IMR-90 (cell line): ENCODE results near the gene MAN1C1. TPM values are rescaled to one million over a fixed set of nuclear protein-coding genes. Genes with fewer than 3 reads are reported as not detected.

Experiments
- ATAC-seq: fragments of 200-7000 bp; cut with Tn5 transposase; 2 replicates; pipeline ENCODE4 v1.9.1; 2020; ENCODE audit warnings: low read depth, mild to moderate bottlenecking, moderate library complexity
- BruUV-seq: library from RNA; stranded (reverse); fragments of 400-500 nt; replicated peaks from 2 replicates; lab custom pipeline; 2021; lab: Mats Ljungman, UMichigan
- CTCF ChIA-PET: fragments of 300-600 bp; formaldehyde crosslinking; extraction: SDS; loops from one replicate; lab custom pipeline; 2021; ENCODE audit warnings: antibody characterized with exemption; lab: Yijun Ruan, JAX
- POLR2A ChIA-PET: fragments of 300-600 bp; sonication (Branson Sonifier 250); formaldehyde crosslinking; loops from one replicate; lab custom pipeline; 2022; ENCODE audit warnings: antibody characterized with exemption; ENCODE audit not compliant: unreplicated experiment; lab: Charles Lee
- DNase-seq: peaks from one replicate; pipeline ENCODE4 v3.0.0; 2013
- H2AFZ ChIP-seq: replicated peaks from 2 replicates; pipeline ENCODE3; 2013; ENCODE audit warnings: low read length, mild to moderate bottlenecking; ENCODE audit not compliant: poor library complexity
- H2AK5ac ChIP-seq: 2 replicates; pipeline ENCODE4 v1.6.1; 2013; ENCODE audit warnings: low read depth, low read length, inconsistent platforms
- H2AK9ac ChIP-seq: replicated peaks from 2 replicates; pipeline ENCODE3; 2013; ENCODE audit warnings: mild to moderate bottlenecking, low read depth, low read length, moderate library complexity; ENCODE audit not compliant: poor library complexity
- H2BK120ac ChIP-seq: 2 replicates; pipeline ENCODE4 v1.6.1; 2013; ENCODE audit warnings: low read depth, low read length, inconsistent platforms
- H2BK15ac ChIP-seq: 3 replicates; pipeline ENCODE4 v1.6.1; 2013; ENCODE audit warnings: low read depth, low read length, inconsistent platforms
- H2BK20ac ChIP-seq: 2 replicates; pipeline ENCODE4 v1.6.1; 2013; ENCODE audit warnings: low read depth, mild to moderate bottlenecking, inconsistent platforms, low read length, moderate library complexity
- H2BK5ac ChIP-seq: 2 replicates; pipeline ENCODE4 v1.6.1; 2013; ENCODE audit warnings: mild to moderate bottlenecking, low read depth, low read length, inconsistent platforms; ENCODE audit not compliant: poor library complexity, severe bottlenecking
- H3K14ac ChIP-seq: replicated peaks from 2 replicates; pipeline ENCODE4 v1.6.1; 2013; ENCODE audit warnings: low read depth, low read length, inconsistent platforms
- H3K18ac ChIP-seq: 2 replicates; pipeline ENCODE4 v1.6.1; 2013; ENCODE audit warnings: low read depth, low read length, control low read depth
- H3K23ac ChIP-seq: 2 replicates; pipeline ENCODE4 v1.6.1; 2013; ENCODE audit warnings: low read depth, low read length, inconsistent platforms
- H3K27ac ChIP-seq: 2 replicates; pipeline ENCODE4 v1.5.1; 2013; ENCODE audit warnings: mild to moderate bottlenecking, control low read depth, low read length; ENCODE audit not compliant: insufficient read depth
- H3K27me3 ChIP-seq: 2 replicates; pipeline ENCODE4 v1.6.1; 2013; ENCODE audit warnings: low read length; ENCODE audit not compliant: control insufficient read depth, insufficient read depth
- H3K36me3 ChIP-seq: 2 replicates; pipeline ENCODE4 v1.6.1; 2013; ENCODE audit warnings: low read length, mixed read lengths; ENCODE audit not compliant: control insufficient read depth, insufficient read depth
- H3K4ac ChIP-seq: 2 replicates; pipeline ENCODE4 v1.6.1; 2013; ENCODE audit warnings: low read depth, low read length, inconsistent platforms
- H3K4me1 ChIP-seq: 2 replicates; pipeline ENCODE4 v1.6.1; 2013; ENCODE audit warnings: low read length, mixed read lengths; ENCODE audit not compliant: control insufficient read depth, insufficient read depth
- H3K4me2 ChIP-seq: 2 replicates; pipeline ENCODE4 v1.6.1; 2013; ENCODE audit warnings: low read depth, mild to moderate bottlenecking, control low read depth, low read length, moderate library complexity
- H3K4me3 ChIP-seq: 2 replicates; pipeline ENCODE4 v1.5.1; 2013; ENCODE audit warnings: low read depth, mild to moderate bottlenecking, control low read depth, low read length, moderate library complexity; ENCODE audit not compliant: insufficient read depth
- H3K56ac ChIP-seq: 2 replicates; pipeline ENCODE4 v1.6.1; 2013; ENCODE audit warnings: low read length, inconsistent platforms; ENCODE audit not compliant: insufficient read depth; ENCODE audit errors: extremely low read depth
- H3K79me1 ChIP-seq, 2 experiments: 2 replicates each; pipeline ENCODE4 v1.6.1; 2013; ENCODE audit warnings: low read length in 2 of 2, inconsistent platforms in 1 of 2, low read depth in 1 of 2
- H3K9ac ChIP-seq: 2 replicates; pipeline ENCODE4 v1.6.1; 2013; ENCODE audit warnings: low read depth, low read length, control low read depth
- H3K9me1 ChIP-seq: 2 replicates; pipeline ENCODE4 v1.6.1; 2013; ENCODE audit warnings: low read length, inconsistent platforms; ENCODE audit not compliant: insufficient read depth
- H3K9me3 ChIP-seq: 2 replicates; pipeline ENCODE4 v1.6.1; 2013; ENCODE audit warnings: low read length; ENCODE audit not compliant: control insufficient read depth, insufficient read depth
- H4K20me1 ChIP-seq: 2 replicates; pipeline ENCODE4 v1.6.1; 2013; ENCODE audit warnings: low read length, inconsistent platforms; ENCODE audit not compliant: insufficient read depth
- H4K5ac ChIP-seq: 2 replicates; pipeline ENCODE4 v1.6.1; 2013; ENCODE audit warnings: mild to moderate bottlenecking, low read depth, low read length, control low read depth
- H4K8ac ChIP-seq, 2 experiments: 2 replicates each; pipeline ENCODE4 v1.6.1; 2013; ENCODE audit warnings: low read depth in 2 of 2, low read length in 2 of 2, control low read depth in 1 of 2, inconsistent platforms in 1 of 2
- H4K91ac ChIP-seq: 2 replicates; pipeline ENCODE4 v1.6.1; 2013; ENCODE audit warnings: low read depth, low read length, inconsistent platforms; ENCODE audit not compliant: insufficient read depth
- CHD1 ChIP-seq: IDR thresholded peaks from 2 replicates; pipeline ENCODE4 v1.6.1; 2012; ENCODE audit warnings: low read depth, low read length, improper control_type of control experiment
- ELK1 ChIP-seq: fragments of 150-350 bp; IDR thresholded peaks from 2 replicates; pipeline ENCODE4 v1.6.1; 2016; ENCODE audit warnings: low read depth, mild to moderate bottlenecking, low read length, moderate library complexity, borderline replicate concordance
- FOS ChIP-seq: fragments of 150-350 bp; IDR thresholded peaks from 2 replicates; pipeline ENCODE4 v1.6.1; 2016; ENCODE audit warnings: low read depth, low read length
- MAZ ChIP-seq: IDR thresholded peaks from 2 replicates; pipeline ENCODE4 v1.6.1; 2012; ENCODE audit warnings: low read depth, mild to moderate bottlenecking, low read length, improper control_type of control experiment, moderate library complexity, borderline replicate concordance
- MXI1 ChIP-seq: IDR thresholded peaks from 2 replicates; pipeline ENCODE4 v1.6.1; 2012; ENCODE audit warnings: low read depth, mild to moderate bottlenecking, low read length, moderate library complexity, borderline replicate concordance
- NFE2L2 ChIP-seq: fragments of 150-350 bp; IDR thresholded peaks from 2 replicates; pipeline ENCODE4 v1.6.1; 2016; ENCODE audit warnings: low read depth, mild to moderate bottlenecking, low read length
- RCOR1 ChIP-seq: IDR thresholded peaks from 2 replicates; pipeline ENCODE4 v1.6.1; 2012; ENCODE audit warnings: mild to moderate bottlenecking, low read length, improper control_type of control experiment; ENCODE audit not compliant: insufficient replicate concordance
- RFX5 ChIP-seq: IDR thresholded peaks from 2 replicates; pipeline ENCODE4 v1.8.0; 2012; ENCODE audit warnings: low read depth, mild to moderate bottlenecking, low read length, moderate library complexity
- USF2 ChIP-seq: fragments of 150-350 bp; IDR thresholded peaks from 2 replicates; pipeline ENCODE4 v1.6.1; 2017; ENCODE audit warnings: mild to moderate bottlenecking, antibody characterized with exemption, low read length, low read depth
- WGBS, 2 experiments: methylation state at CpG; one replicate each; pipeline versions ENCODE4 v1.1.5 to v1.1.7; 2013; ENCODE audit warnings: missing lambda C conversion rate in 2 of 2; ENCODE audit not compliant: insufficient read length in 1 of 2; ENCODE audit errors: extremely low coverage in 2 of 2; 5-methylcytosine and 5-hydroxymethylcytosine counted together
- dilution Hi-C: fragments of 300-500 bp; cut with HindIII; formaldehyde crosslinking; loops from one replicate; pipeline ENCODE4 v1.14.3; 2018; ENCODE audit warnings: low sequenced_read_pairs; ENCODE audit not compliant: unreplicated experiment
- in situ Hi-C: fragments of 300-500 bp; cut with MboI; formaldehyde crosslinking; loops from 3 replicates; pipeline ENCODE4 v1.14.3; 2019; ENCODE audit warnings: low sequenced_read_pairs, inconsistent platforms, mixed read lengths
- intact Hi-C: fragments of 100-400 bp; cut with micrococcal nuclease; formaldehyde crosslinking; loops from 2 replicates; pipeline ENCODE4 v1.10.0; 2022
- polyA plus RNA-seq, 3 experiments: library from polyadenylated mRNA; depleted of rRNA; stranded (reverse); fragments of >200 nt; gene quantifications; 2 replicates each; pipeline ENCODE4 v1.2.3, GENCODE V29; 2012; ENCODE audit warnings: low replicate concordance in 1 of 3
- total RNA-seq: library from RNA; depleted of rRNA; stranded (reverse); fragments of >200 nt; gene quantifications from 2 replicates; pipeline ENCODE4 v1.2.3, GENCODE V29; 2012

The MAN1C1 gene
- total and polyA plus RNA-seq, 2 of the 4 experiments (the other 2 are of a cell fraction), result 3.2 to 11.3 TPM

- H2AK5ac ChIP-seq, result no peak overlapping the region
- peaks cover 2% of the 10 kb centered on the region; the same call in 1 of the 2 replicates for H3K4me1 ChIP-seq
- H3K27me3 ChIP-seq, result peaks cover 3% of the 10 kb centered on the region
- no peak overlapping the region for H3K27ac ChIP-seq
- TF ChIP-seq RCOR1, result no peak
- TF ChIP-seq ELK1, result no peak
- no peak for TF ChIP-seq CHD1
- no peak for TF ChIP-seq USF2
- TF ChIP-seq MXI1, result no peak
- no peak for TF ChIP-seq RFX5
- TF ChIP-seq MAZ, result no peak
- no peak for TF ChIP-seq NFE2L2
- no peak for TF ChIP-seq FOS
- no peaks in the 10 kb centered on the region for H4K20me1 ChIP-seq
- H3K36me3 ChIP-seq, result no peaks in the 10 kb centered on the region
- ChIA-PET POLR2A (interaction anchor here (0.6 kb wide), 1 partner anchor 20 kb away, joined by 5 read pairs; no protein-coding TSS in a partner anchor), CTCF (interaction anchor here (0.6 kb wide), 1 partner anchor 14 kb away, joined by 3 read pairs; no protein-coding TSS in a partner anchor)
- intact Hi-C loops (no loop called here), dilution Hi-C loops (no loop called here), in situ Hi-C loops (no loop called here)
- H3K9me3 ChIP-seq, result no peaks in the 10 kb centered on the region
- H4K5ac ChIP-seq, result no peak overlapping the region
- H3K4me3 ChIP-seq, result no peak overlapping the region
- no peak overlapping the region for H4K91ac ChIP-seq
- H3K9ac ChIP-seq, result no peak overlapping the region
- no peak overlapping the region for H3K4ac ChIP-seq
- H2AFZ ChIP-seq, result no peak overlapping the region
- no peak for ATAC-seq
- H3K9me1 ChIP-seq, result no peaks in the 10 kb centered on the region
- no peak overlapping the region for H2BK120ac ChIP-seq
- H3K14ac ChIP-seq, result no peak overlapping the region
- H2BK20ac ChIP-seq, result no peak overlapping the region
- no peak overlapping the region for H2BK5ac ChIP-seq
- no peak for DNase-seq
- no TSS peak for BruUV-seq
- H3K23ac ChIP-seq, result no peak overlapping the region
- no peak overlapping the region for H2AK9ac ChIP-seq
- no peak overlapping the region for H4K8ac ChIP-seq
- no peak overlapping the region for H3K4me2 ChIP-seq
- H3K56ac ChIP-seq, result no peak overlapping the region
- 85% methylated on average over 9 of the region's 18 CpGs; no CpG with 5 or more reads in 1 of the 2 experiments for WGBS, 2 experiments
- H3K18ac ChIP-seq, result no peak overlapping the region
- H3K79me1 ChIP-seq, result no peaks in the 10 kb centered on the region
- H2BK15ac ChIP-seq, result no peak overlapping the region
Observed at GRCh38 chr1:25576459-25577133, 40.0 kb upstream of the MAN1C1 start.
